Measurements from ENCODE around the gene ZC3H15.

Gene ZC3H15

GRCh38 chr2:186486651-186487647 lies 889 bp downstream of the ZC3H15 start:
- Histone ChIP-seq H2AFZ (ENCODE audit: low read depth, low read length, severe bottlenecking) (no peak overlapping the region), H3K4me3 (ENCODE audit: insufficient read depth, low read length, poor library complexity, severe bottlenecking) (peak overlapping the region; percentile 92), H3K9me2 (replicated peaks; ENCODE audit: insufficient read depth, low read length) (no peaks in the 10 kb centered on the region), H3K79me2 (ENCODE audit: insufficient read depth, low read length) (peaks cover 66% of the 10 kb centered on the region), H3K4me2 (ENCODE audit: low read depth, low read length, poor library complexity, severe bottlenecking) (peak overlapping the region; percentile 95), H3K9me3 (ENCODE audit: insufficient read depth, low read length) (no peaks in the 10 kb centered on the region), H3K36me3 (ENCODE audit: low read length) (no peaks in the 10 kb centered on the region), H4K20me1 (ENCODE audit: low read depth, low read length) (peaks cover 43% of the 10 kb centered on the region), H3F3A (ENCODE audit: insufficient read depth) (0 out of 2 replicates have a peak, but pooled peaks cover 8% of the 10 kb centered on the region), H3K9ac (ENCODE audit: low read length) (peak overlapping the region; percentile 83), H3K27ac (ENCODE audit: low read depth, low read length) (peak overlapping the region; percentile 62), H3K27me3 (ENCODE audit: low read length) (no peaks in the 10 kb centered on the region)
- no peak for TF ChIP-seq EZH2phosphoT487 (conservative IDR thresholded peaks at IDR 0.05; ENCODE audit: low read length)
- TF ChIP-seq CTCF (IDR thresholded peaks at IDR 0.05; ENCODE audit: insufficient read depth, low read length, poor library complexity, severe bottlenecking) = no peak

GRCh38 chr2:186493564-186494085 lies 7.6 kb downstream of the ZC3H15 start:
- Histone ChIP-seq H3K27me3 (ENCODE audit: low read length) (no peaks in the 10 kb centered on the region), H3K4me3 (ENCODE audit: insufficient read depth, low read length, poor library complexity, severe bottlenecking) (no peak overlapping the region), H3F3A (ENCODE audit: insufficient read depth) (no peaks in the 10 kb centered on the region), H3K9ac (ENCODE audit: low read length) (no peak overlapping the region), H4K20me1 (ENCODE audit: low read depth, low read length) (peaks cover 50% of the 10 kb centered on the region), H2AFZ (ENCODE audit: low read depth, low read length, severe bottlenecking) (no peak overlapping the region), H3K27ac (ENCODE audit: low read depth, low read length) (no peak overlapping the region), H3K9me3 (ENCODE audit: insufficient read depth, low read length) (no peaks in the 10 kb centered on the region), H3K9me2 (replicated peaks; ENCODE audit: insufficient read depth, low read length) (no peaks in the 10 kb centered on the region), H3K4me2 (ENCODE audit: low read depth, low read length, poor library complexity, severe bottlenecking) (no peak overlapping the region), H3K79me2 (ENCODE audit: insufficient read depth, low read length) (peaks cover 94% of the 10 kb centered on the region), H3K36me3 (ENCODE audit: low read length) (peaks cover 16% of the 10 kb centered on the region; the same call in 1 of the 2 replicates)
- TF ChIP-seq CTCF (IDR thresholded peaks at IDR 0.05; ENCODE audit: insufficient read depth, low read length, poor library complexity, severe bottlenecking) (no peak), EZH2phosphoT487 (conservative IDR thresholded peaks at IDR 0.05; ENCODE audit: low read length) (no peak)

- peaks cover 38% of the 10 kb centered on the region for H4K20me1 ChIP-seq (ENCODE audit: low read depth, low read length)
- no peak overlapping the region for H3K9ac ChIP-seq (ENCODE audit: low read length)
Observed at GRCh38 chr2:186496401-186496800, 10.3 kb downstream of the ZC3H15 start.

More at GRCh38 chr2:186496401-186496800, 10.3 kb downstream of the ZC3H15 start:
- Histone ChIP-seq H3K27me3 (ENCODE audit: low read length) (no peaks in the 10 kb centered on the region), H3K4me2 (ENCODE audit: low read depth, low read length, poor library complexity, severe bottlenecking) (no peak overlapping the region), H3K36me3 (ENCODE audit: low read length) (peaks cover 25% of the 10 kb centered on the region; the same call in 1 of the 2 replicates), H3K9me2 (replicated peaks; ENCODE audit: insufficient read depth, low read length) (no peaks in the 10 kb centered on the region), H3K4me3 (ENCODE audit: insufficient read depth, low read length, poor library complexity, severe bottlenecking) (no peak overlapping the region), H3K27ac (ENCODE audit: low read depth, low read length) (no peak overlapping the region), H3K79me2 (ENCODE audit: insufficient read depth, low read length) (peaks cover 81% of the 10 kb centered on the region), H2AFZ (ENCODE audit: low read depth, low read length, severe bottlenecking) (no peak overlapping the region), H3K9me3 (ENCODE audit: insufficient read depth, low read length) (no peaks in the 10 kb centered on the region), H3F3A (ENCODE audit: insufficient read depth) (no peaks in the 10 kb centered on the region)
- TF ChIP-seq CTCF (IDR thresholded peaks at IDR 0.05; ENCODE audit: insufficient read depth, low read length, poor library complexity, severe bottlenecking) (no peak), EZH2phosphoT487 (conservative IDR thresholded peaks at IDR 0.05; ENCODE audit: low read length) (no peak)
